LNCAP (cell line): ENCODE results near the gene HOXD10.

Source experiments
- TF ChIP-seq, protein P1 (sequence below): fragments of 450-650 bp; IDR thresholded peaks from 2 replicates; pipeline ENCODE4 v1.5.1; 2017; ENCODE audit warnings: mild to moderate bottlenecking

HOXD10 gene

DNA sequence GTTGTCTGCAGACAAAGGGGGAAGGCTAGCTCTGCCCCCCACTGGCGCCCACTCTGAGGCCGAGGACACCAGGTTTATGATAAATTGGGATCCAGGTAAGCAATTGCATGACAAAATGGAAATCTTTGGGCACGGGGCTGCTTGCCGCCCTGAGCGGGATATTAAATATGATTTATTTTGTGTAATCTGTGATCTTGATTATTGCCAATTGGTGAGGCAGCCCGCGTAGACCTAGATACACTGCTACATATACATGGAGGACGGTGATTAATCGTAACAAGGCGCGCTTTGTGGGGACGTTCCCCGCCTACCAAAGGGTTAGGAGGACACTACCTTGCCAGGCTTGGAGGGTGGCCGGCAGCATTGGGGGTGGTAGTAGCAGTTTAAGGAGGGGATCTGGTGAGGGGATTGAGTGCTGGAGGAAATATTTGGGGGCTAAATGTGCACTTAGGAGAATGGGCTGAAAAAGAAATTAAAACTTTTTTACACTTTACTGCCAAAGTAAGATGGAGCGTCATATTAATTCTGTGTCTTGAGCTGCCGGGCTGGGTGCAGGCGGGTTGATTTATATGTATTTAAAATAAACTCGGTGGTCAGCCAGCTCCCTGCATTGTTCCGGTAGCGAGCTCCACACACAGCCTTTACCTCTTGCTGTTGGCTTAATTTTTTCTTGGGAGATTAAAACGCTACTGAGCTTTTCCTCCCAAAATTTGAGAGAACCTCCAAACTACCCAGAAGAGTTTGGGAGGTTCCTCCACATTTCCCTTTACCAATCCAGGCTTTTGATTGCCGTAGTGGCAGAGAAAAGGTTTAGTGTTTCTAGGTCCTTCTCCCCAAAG is 44.6 kb downstream of the HOXD10 start:
- TF ChIP-seq, protein P1, sequence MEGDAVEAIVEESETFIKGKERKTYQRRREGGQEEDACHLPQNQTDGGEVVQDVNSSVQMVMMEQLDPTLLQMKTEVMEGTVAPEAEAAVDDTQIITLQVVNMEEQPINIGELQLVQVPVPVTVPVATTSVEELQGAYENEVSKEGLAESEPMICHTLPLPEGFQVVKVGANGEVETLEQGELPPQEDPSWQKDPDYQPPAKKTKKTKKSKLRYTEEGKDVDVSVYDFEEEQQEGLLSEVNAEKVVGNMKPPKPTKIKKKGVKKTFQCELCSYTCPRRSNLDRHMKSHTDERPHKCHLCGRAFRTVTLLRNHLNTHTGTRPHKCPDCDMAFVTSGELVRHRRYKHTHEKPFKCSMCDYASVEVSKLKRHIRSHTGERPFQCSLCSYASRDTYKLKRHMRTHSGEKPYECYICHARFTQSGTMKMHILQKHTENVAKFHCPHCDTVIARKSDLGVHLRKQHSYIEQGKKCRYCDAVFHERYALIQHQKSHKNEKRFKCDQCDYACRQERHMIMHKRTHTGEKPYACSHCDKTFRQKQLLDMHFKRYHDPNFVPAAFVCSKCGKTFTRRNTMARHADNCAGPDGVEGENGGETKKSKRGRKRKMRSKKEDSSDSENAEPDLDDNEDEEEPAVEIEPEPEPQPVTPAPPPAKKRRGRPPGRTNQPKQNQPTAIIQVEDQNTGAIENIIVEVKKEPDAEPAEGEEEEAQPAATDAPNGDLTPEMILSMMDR = no peak

DNA sequence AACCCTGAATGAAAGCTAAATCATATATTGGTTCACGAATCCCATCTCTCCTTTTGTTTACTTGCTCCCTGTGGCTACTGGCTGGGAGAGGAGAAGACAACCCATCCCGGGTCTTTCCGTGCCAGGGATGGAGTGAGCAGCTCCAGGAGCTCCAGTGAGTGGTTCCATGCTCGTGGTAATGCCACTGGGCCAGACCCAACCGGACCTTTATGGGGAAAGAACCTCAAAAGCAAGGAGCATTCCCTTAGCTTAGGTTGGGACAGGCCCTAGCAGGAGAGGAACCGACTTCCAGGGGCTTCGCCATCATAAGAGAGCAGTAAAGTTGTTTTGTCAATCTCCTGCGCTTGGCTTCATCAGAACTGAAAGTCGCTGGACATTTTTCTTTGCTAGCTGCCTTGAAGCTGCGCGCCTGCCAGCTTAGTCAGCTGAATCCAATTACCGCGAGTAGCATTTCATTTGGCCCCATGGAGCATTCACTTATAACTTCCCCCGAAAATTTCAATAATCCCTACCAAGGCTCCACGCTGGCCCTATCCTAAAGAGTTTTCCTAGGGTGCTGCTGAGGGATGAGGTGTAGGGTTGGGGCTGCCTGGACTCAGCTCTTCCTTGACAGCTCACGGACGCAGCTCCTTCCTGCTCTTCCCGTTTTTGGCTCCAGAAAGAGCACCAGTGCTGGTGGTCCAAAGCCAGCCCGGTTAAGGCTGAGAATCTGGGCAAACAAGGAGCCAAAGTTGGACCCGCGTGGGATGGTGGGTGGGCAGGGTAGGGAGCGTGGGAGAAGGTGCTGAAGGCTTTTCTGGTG is 45.4 kb downstream of the HOXD10 start:
- TF ChIP-seq, protein P1 = no peak

DNA sequence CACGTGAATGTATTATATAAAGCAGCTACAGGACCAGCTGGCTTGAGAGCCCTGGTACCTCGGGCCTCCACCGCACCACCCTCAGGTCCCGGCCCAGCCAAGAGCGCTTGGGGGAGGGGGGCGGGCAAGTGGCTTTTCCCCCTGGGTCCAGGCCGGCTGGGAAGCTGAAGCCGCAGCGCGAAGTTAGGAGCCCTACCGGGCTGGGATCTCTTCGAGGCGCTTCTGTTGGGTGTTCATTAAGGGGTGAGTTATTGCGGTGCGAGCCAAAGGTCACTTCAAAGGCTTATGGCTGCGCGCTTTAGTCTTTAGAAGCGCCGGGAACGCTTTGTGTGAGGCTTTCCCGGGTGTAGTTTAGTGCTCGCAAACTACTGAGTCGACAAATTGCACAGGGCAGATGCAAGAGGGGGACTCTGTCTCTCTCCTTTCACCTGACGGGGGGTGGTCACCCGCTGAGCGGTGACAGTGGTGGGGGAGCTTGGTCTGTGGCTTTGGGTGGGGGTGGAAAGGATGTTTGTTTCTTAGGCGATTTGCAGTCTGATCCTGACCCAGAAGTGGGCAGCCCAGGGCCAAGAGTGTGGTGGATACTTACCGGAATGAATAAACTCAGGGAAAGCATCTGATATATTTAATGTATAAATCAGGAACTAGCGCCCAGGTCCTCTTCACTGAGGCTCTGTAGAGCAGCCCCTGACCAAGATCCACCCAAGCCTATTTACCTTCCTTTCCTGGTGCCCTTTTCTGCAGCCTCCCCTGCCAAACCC is 46.5 kb downstream of the HOXD10 start:
- TF ChIP-seq, protein P1 = no peak

DNA sequence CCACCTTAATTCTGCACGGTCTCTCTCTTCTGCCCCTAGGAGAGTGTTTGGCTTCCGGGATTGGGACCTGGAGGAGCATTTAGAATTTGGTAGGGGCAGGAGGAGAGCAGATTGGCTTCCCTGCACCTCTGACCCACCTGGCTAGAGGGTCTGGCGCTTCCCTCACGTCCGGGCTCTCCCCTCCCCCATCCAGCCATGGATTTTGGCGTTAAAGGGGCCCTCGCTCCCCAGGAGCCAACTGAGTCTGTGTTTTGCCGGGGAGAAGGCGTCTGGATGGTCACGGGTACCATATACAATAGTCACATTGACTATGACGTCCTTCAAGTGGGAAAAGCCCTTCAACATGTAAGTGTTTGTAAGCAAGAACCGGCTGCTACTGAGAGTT is 47.1 kb downstream of the HOXD10 start:
- TF ChIP-seq, protein P1 = no peak

DNA sequence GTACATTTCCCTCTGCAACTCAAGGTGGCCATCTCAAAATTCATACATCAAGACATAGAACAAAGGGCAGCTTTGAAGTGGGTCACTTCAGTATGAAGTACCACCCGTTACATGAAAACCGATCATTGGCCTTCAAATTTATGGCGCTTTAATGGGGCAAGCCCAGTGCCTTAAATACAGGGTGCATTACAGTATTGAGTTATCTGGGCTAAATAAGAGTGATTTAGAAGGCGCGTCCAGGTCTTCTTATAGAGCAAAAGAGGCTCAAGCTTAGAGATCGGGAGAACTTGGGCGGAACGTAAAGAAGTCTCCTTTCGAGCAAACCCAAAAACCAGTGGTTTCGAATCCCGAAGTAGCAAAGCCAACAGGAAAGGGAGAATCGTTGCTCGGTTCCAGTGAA is 47.6 kb downstream of the HOXD10 start:
- TF ChIP-seq, protein P1 = no peak

DNA sequence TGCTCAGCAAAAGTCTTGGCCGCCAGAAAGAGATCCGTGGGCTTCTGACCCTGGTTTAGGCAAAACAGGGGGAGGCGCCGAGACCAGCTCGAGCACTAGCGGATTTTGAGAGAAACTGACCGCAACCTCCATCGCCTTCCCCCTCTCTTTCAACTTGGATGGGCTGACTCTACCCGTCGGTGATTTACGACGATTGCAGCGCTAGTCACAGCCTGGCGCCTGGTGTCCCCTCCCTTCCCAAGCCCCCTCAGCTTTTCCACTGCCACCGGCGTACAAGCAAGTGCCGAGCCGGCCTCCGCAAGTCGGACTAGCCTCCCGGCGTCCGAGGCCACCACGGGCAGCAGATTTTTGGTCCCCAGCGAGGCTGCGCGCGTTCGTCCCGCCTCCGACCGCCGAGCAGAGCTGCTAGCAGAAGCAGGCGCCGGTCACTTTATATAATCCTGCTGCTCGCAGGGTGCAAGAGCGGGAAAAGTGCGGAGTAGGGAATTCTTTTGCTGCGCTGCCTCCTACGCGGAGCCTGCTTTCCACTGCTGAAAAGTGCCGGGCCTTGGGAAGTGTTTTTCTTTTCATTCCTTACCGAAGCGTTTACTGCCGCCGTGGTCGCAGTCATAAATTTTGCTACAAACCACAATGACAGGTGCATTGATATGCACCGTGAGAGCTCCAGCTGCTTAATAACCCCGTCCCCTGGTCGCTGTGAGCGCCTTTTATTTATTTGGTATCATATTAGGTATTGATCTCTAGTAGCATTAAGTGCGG is 48.2 kb downstream of the HOXD10 start:
- TF ChIP-seq, protein P1 = no peak
